Measurements from ENCODE around the gene ASNS. TPM values are rescaled to one million over a fixed set of nuclear protein-coding genes. Genes with fewer than 3 reads are reported as not detected.
A peak's percentile ranks its signal among the peaks of the same experiment; 100 is the strongest.

Gene ASNS
- total and polyA plus RNA-seq, 12 donors = 2.5 to 74.6 (median 11.4) TPM

DNA sequence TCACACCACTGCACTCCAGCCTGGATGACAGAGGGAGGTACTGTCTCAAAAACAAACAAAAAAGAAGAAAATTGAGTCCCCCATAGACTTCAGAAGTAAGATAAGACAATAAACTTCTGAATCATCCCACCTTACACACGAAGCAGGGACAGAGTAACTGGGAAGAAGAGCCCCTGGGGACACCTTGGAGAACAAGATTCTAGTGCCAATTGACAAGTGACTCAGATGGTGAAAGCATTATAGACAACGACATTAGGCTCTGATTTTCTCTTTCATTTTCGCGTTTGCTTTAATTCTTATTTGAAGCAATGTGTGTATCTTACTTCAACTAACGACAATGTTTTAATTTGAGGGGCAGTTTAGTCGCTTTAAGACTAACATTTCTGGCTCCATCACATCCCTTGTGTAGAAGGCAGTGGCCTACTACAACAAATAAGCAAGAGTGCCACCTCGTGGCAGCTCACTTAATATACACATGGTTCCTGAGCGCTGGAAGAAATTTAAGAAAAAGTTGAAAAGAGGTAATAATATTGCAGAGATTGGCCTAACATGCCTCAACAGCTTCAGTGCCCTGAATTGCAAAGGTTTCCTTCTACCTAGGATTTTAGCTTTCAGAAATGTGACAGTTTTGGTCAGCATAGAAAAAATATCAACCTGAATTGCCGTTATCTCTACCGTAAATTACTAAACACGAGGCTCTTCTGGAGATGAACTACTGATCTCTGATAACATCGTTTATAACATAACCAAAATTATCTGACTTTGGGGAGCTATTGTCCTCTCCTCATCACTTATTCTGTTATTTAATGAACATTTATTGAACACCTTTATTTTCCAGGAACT lies 36.7 kb downstream of the ASNS start:
- 32 to 38% (median 34%) methylated on average over 12 of the region's 12 CpGs for WGBS, 4 donors
- no peaks in the 10 kb centered on the region for H3K36me3 ChIP-seq (replicated peaks in 1 of 2)
- peak; percentile 60 to 90 (median 74) for DNase-seq
- intact Hi-C loops (cut with DNase I) = loop anchor here (5.0 to 10.0 kb wide), 2 partner anchors 338 to 341 kb away; no protein-coding TSS in a partner anchor
- no peak overlapping the region for H3K27ac ChIP-seq
- H3K9me3 ChIP-seq (replicated peaks in 1 of 3) = no peaks in the 10 kb centered on the region
- no peaks in the 10 kb centered on the region for H3K4me1 ChIP-seq (replicated peaks in 1 of 2)
- TF ChIP-seq, protein P1, sequence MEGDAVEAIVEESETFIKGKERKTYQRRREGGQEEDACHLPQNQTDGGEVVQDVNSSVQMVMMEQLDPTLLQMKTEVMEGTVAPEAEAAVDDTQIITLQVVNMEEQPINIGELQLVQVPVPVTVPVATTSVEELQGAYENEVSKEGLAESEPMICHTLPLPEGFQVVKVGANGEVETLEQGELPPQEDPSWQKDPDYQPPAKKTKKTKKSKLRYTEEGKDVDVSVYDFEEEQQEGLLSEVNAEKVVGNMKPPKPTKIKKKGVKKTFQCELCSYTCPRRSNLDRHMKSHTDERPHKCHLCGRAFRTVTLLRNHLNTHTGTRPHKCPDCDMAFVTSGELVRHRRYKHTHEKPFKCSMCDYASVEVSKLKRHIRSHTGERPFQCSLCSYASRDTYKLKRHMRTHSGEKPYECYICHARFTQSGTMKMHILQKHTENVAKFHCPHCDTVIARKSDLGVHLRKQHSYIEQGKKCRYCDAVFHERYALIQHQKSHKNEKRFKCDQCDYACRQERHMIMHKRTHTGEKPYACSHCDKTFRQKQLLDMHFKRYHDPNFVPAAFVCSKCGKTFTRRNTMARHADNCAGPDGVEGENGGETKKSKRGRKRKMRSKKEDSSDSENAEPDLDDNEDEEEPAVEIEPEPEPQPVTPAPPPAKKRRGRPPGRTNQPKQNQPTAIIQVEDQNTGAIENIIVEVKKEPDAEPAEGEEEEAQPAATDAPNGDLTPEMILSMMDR (IDR thresholded peaks at IDR 0.05) = peak; percentile 50 to 70 (median 57)
- no peak for TF ChIP-seq POLR2A (IDR thresholded peaks at IDR 0.05)
- peaks cover 4% of the 10 kb centered on the region for H3K27me3 ChIP-seq
- H3K4me3 ChIP-seq = no peak overlapping the region

DNA sequence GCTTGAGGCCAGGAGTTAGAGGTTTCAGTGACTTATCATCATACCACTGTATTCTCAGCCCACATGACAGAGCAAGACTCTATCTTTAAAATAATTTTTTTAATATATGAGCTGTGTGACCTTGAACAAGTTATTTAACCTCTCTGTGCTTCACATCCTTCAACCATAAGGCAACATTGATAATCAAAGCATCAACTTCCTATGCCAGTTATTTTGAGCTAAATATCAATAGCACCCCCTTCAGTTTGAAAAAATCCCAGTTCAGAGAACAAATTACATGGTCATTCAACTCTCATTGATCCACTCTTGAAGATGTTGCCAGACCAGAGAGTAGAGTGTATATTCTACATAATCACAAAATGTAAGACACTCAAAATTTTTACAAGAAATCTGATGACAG lies 53.0 kb downstream of the ASNS start:
- Histone ChIP-seq H3K27me3 (no peaks in the 10 kb centered on the region), H3K36me3 (replicated peaks in 1 of 2) (no peaks in the 10 kb centered on the region), H3K9me3 (replicated peaks in 1 of 3) (no peaks in the 10 kb centered on the region), H3K4me1 (replicated peaks in 1 of 2) (no peaks in the 10 kb centered on the region), H3K4me3 (no peak overlapping the region), H3K27ac (no peak overlapping the region)
- TF ChIP-seq, protein P1 (IDR thresholded peaks at IDR 0.05) = no peak
- no peak for TF ChIP-seq POLR2A (IDR thresholded peaks at IDR 0.05)
- no peak for DNase-seq
- intact Hi-C loops (cut with DNase I) = no loop called here

- Histone ChIP-seq H3K36me3 (replicated peaks in 1 of 2) (no peaks in the 10 kb centered on the region), H3K4me1 (replicated peaks in 1 of 2) (no peaks in the 10 kb centered on the region), H3K4me3 (no peak overlapping the region), H3K27me3 (no peaks in the 10 kb centered on the region), H3K27ac (no peak overlapping the region), H3K9me3 (replicated peaks in 1 of 3) (no peaks in the 10 kb centered on the region)
- no peak for DNase-seq
- intact Hi-C loops (cut with DNase I) = no loop called here
- no peak for TF ChIP-seq POLR2A (IDR thresholded peaks at IDR 0.05)
- TF ChIP-seq, protein P1 (IDR thresholded peaks at IDR 0.05) = no peak
- WGBS, 4 donors = 50 to 71% (median 63%) methylated on average over 5 of the region's 5 CpGs
Measured at GRCh38 chr7:97818066-97818663, 54.0 kb downstream of the ASNS start.

Small RNA genes within 50 kb of the gene (small RNA-seq; reads per million reads assigned to genes)
- 0 reads per million in 2 donors for gene AC005326.1
- 0 reads per million in 2 donors for gene AC079781.2
- 0 reads per million in 2 donors for gene SNRPCP9

Other genes starting within 250 kb of the ASNS start
- gene TAC1, start 140.3 kb downstream of the ASNS start, total RNA-seq = 10 to 100 TPM in 1 of 9 donors, 1 to 10 TPM in 7, not detected in 1; 1.3 to 12.0 (median 4.2) TPM
- 1 to 10 TPM; 1.4 to 5.0 (median 4.3) TPM for gene TAC1, start 140.3 kb downstream of the ASNS start, polyA plus RNA-seq
- not detected for gene OCM2, start 117.8 kb upstream of the ASNS start, total RNA-seq
- gene OCM2, start 117.8 kb upstream of the ASNS start, polyA plus RNA-seq = not detected
- 10 to 100 TPM in 8 of 9 donors, 1 to 10 TPM in 1; 9.4 to 36.2 (median 23.1) TPM for gene LMTK2, start 234.5 kb upstream of the ASNS start, total RNA-seq
- gene LMTK2, start 234.5 kb upstream of the ASNS start, polyA plus RNA-seq = 10 to 100 TPM in 1 of 3 donors, 1 to 10 TPM in 2; 3.4 to 16.5 (median 5.6) TPM